Measurements from ENCODE around the gene PLXNA1. TPM values are rescaled to one million over a fixed set of nuclear protein-coding genes. Genes with fewer than 3 reads are reported as not detected.

Gene PLXNA1
- total RNA-seq, 1 donor from 2014 or later: 26.4 TPM

DNA sequence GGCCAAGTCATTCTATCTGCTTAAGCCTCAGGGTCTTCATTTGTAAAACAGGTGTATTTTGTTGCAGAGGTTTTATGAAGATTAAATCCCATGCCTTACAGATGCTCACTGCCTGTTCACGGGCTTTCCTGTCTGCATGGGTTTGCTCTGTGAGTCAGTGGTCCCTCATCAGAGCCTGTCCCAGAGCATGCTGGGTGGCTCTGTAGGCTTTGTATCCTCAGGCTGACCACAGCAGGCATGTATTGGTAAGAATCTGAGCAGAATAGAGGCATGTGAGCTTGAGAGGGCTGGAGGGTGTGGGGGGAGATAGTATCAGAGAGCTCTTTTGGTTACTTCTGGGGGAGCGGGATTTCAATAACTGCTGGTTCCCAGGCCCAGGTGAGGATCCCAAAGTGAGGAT, 45.4 kb upstream of the PLXNA1 start:
- TF ChIP-seq, protein P1, sequence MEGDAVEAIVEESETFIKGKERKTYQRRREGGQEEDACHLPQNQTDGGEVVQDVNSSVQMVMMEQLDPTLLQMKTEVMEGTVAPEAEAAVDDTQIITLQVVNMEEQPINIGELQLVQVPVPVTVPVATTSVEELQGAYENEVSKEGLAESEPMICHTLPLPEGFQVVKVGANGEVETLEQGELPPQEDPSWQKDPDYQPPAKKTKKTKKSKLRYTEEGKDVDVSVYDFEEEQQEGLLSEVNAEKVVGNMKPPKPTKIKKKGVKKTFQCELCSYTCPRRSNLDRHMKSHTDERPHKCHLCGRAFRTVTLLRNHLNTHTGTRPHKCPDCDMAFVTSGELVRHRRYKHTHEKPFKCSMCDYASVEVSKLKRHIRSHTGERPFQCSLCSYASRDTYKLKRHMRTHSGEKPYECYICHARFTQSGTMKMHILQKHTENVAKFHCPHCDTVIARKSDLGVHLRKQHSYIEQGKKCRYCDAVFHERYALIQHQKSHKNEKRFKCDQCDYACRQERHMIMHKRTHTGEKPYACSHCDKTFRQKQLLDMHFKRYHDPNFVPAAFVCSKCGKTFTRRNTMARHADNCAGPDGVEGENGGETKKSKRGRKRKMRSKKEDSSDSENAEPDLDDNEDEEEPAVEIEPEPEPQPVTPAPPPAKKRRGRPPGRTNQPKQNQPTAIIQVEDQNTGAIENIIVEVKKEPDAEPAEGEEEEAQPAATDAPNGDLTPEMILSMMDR (IDR thresholded peaks at IDR 0.05; ENCODE audit: borderline replicate concordance): no peak
- Histone ChIP-seq H3K27me3 (ENCODE audit: low read depth) (no peaks in the 10 kb centered on the region), H3K36me3 (no peaks in the 10 kb centered on the region), H3K4me1 (peaks cover 45% of the 10 kb centered on the region), H3K27ac (replicated peaks) (no peak overlapping the region), H3K4me3 (no peak overlapping the region), H3K9me3 (replicated peaks) (no peaks in the 10 kb centered on the region)
- intact Hi-C loops (cut with micrococcal nuclease): no loop called here
- DNase-seq: no peak

DNA sequence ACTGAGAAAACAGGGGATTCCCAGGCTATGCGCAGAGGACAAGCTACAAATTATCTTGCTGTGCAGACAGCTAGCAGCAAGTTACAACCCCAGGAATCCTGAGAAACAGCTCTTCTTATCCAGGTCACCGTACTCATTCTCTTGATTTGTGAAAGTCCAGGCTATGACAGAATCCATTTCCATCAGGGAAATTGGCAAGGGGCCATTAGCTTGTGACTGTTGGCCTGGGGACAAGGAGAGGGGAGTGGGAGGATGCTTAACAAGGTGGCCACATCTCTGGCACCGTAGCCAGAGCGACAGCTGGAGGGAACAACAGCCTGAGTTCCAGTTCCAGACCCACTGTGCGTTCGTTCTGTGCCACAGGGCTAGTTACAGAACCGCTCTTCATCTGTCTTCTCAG, 44.9 kb upstream of the PLXNA1 start:
- Histone ChIP-seq H3K27ac (replicated peaks) (no peak overlapping the region), H3K4me3 (no peak overlapping the region), H3K9me3 (replicated peaks) (no peaks in the 10 kb centered on the region), H3K4me1 (peaks cover 41% of the 10 kb centered on the region), H3K36me3 (no peaks in the 10 kb centered on the region), H3K27me3 (ENCODE audit: low read depth) (no peaks in the 10 kb centered on the region)
- TF ChIP-seq, protein P1 (IDR thresholded peaks at IDR 0.05; ENCODE audit: borderline replicate concordance): no peak
- intact Hi-C loops (cut with micrococcal nuclease): no loop called here
- DNase-seq: peak; percentile 34

DNA sequence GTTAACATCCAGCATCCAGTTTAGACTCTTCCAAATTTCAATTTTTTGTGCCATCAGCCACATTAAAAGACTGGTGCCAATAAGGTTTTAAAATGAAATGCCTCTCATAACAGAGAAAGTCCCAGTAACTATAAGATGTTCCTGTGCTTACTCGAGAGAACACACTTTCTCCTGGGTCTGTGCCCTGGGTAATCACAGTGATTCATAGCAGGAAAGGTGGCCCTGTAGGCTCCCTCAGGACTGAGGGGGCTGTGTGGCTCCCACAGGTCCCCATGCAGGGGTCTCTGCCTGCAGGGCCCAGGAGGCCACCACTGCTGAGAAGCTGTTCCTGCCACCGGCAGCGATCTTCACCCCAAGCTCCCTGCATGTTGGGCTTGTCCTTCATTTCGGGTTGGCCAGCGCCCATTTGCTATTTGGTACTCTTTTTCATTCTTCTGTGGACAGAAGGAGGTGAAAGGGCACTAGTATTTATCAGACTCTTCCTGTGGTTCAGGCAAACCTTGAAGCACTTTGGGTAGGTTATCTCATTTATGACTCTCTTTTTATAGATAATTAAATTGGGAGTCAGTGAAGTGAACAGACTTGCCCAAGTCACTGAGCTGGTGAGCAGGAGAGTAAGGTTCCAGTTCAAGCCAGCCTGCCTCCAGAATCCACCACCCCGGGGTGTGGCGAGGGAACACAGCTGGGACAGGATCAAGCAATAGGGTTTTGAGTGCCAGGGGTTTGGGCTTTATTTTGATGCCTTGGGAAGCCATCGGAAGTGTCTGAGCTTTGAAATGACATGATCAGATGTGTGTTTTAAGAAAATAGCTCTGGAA, 44.2 kb upstream of the PLXNA1 start:
- H3K9me3 ChIP-seq (replicated peaks): no peaks in the 10 kb centered on the region
- TF ChIP-seq, protein P1 (IDR thresholded peaks at IDR 0.05; ENCODE audit: borderline replicate concordance): no peak
- intact Hi-C loops (cut with micrococcal nuclease): no loop called here
- H3K4me3 ChIP-seq: no peak overlapping the region
- peaks cover 39% of the 10 kb centered on the region for H3K4me1 ChIP-seq
- no peaks in the 10 kb centered on the region for H3K36me3 ChIP-seq
- no peak for DNase-seq
- H3K27ac ChIP-seq (replicated peaks): no peak overlapping the region
- H3K27me3 ChIP-seq (ENCODE audit: low read depth): no peaks in the 10 kb centered on the region

DNA sequence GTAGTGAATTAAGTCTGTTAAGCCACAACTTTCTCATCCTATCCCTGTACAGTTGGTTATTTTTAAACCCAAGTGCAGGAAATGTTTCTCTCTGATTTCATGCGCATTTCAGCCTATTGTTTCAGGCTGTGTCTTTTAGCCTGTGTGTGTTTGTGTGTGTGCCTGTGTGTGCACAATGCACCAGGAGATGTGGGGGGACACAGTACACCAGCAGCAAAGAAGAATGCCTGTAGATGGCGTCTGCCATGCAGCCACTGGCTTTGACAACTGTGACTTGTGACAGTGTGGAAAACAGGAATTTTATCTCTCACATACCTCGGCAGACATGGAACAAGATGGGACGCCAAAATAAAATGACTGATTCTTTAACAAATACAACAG, 43.6 kb upstream of the PLXNA1 start:
- intact Hi-C loops (cut with micrococcal nuclease): no loop called here
- DNase-seq: no peak
- Histone ChIP-seq H3K27me3 (ENCODE audit: low read depth) (no peaks in the 10 kb centered on the region), H3K27ac (replicated peaks) (no peak overlapping the region), H3K4me3 (no peak overlapping the region), H3K9me3 (replicated peaks) (no peaks in the 10 kb centered on the region), H3K4me1 (peaks cover 34% of the 10 kb centered on the region), H3K36me3 (no peaks in the 10 kb centered on the region)
- TF ChIP-seq, protein P1 (IDR thresholded peaks at IDR 0.05; ENCODE audit: borderline replicate concordance): peak; percentile 33

DNA sequence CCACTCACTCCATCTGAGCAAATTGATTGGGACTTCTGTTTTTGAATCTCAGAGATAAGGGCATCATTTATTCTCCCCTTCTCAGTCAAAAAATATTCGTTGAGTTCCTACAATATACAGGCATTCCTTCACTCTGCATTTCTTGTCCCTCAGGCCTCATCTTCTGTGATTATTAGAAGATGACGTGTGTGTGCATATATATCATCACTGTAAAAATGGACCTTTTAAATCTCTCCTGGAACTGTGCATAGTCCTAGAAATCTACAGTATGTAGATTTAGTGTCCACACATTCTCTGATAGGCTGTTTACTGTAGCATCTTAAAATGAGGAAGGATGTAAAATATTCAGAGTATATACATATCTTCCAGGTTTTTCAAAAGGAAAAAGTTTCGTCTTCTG, 43.2 kb upstream of the PLXNA1 start:
- TF ChIP-seq, protein P1 (IDR thresholded peaks at IDR 0.05; ENCODE audit: borderline replicate concordance): no peak
- DNase-seq: no peak
- Histone ChIP-seq H3K36me3 (no peaks in the 10 kb centered on the region), H3K9me3 (replicated peaks) (no peaks in the 10 kb centered on the region), H3K27ac (replicated peaks) (no peak overlapping the region), H3K4me1 (peaks cover 34% of the 10 kb centered on the region), H3K27me3 (ENCODE audit: low read depth) (no peaks in the 10 kb centered on the region), H3K4me3 (no peak overlapping the region)
- intact Hi-C loops (cut with micrococcal nuclease): no loop called here
